Measurements from ENCODE around the gene GNPTG.

GNPTG gene

GRCh38 chr16:1398351-1398750 lies 46.6 kb downstream of the GNPTG start:
- H3K27ac ChIP-seq (ENCODE audit: poor library complexity, severe bottlenecking): no peak overlapping the region
- TF ChIP-seq, protein P1, sequence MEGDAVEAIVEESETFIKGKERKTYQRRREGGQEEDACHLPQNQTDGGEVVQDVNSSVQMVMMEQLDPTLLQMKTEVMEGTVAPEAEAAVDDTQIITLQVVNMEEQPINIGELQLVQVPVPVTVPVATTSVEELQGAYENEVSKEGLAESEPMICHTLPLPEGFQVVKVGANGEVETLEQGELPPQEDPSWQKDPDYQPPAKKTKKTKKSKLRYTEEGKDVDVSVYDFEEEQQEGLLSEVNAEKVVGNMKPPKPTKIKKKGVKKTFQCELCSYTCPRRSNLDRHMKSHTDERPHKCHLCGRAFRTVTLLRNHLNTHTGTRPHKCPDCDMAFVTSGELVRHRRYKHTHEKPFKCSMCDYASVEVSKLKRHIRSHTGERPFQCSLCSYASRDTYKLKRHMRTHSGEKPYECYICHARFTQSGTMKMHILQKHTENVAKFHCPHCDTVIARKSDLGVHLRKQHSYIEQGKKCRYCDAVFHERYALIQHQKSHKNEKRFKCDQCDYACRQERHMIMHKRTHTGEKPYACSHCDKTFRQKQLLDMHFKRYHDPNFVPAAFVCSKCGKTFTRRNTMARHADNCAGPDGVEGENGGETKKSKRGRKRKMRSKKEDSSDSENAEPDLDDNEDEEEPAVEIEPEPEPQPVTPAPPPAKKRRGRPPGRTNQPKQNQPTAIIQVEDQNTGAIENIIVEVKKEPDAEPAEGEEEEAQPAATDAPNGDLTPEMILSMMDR (IDR thresholded peaks at IDR 0.05; ENCODE audit: poor library complexity, severe bottlenecking): no peak
- H3K4me3 ChIP-seq (ENCODE audit: severe bottlenecking): no peak overlapping the region
- H3K27me3 ChIP-seq (ENCODE audit: insufficient read depth, poor library complexity, severe bottlenecking): no peaks in the 10 kb centered on the region
- H3K9me3 ChIP-seq (ENCODE audit: severe bottlenecking): no peaks in the 10 kb centered on the region
- DNase-seq (ENCODE audit: low spot score) (no peak), ATAC-seq (ENCODE audit: low read depth) (no peak)
- no peaks in the 10 kb centered on the region for H3K36me3 ChIP-seq (ENCODE audit: low read depth)
- no peaks in the 10 kb centered on the region for H3K4me1 ChIP-seq (ENCODE audit: insufficient read depth, poor library complexity, severe bottlenecking)

- no peaks in the 10 kb centered on the region for H3K27me3 ChIP-seq (ENCODE audit: insufficient read depth, poor library complexity, severe bottlenecking)
- DNase-seq (ENCODE audit: low spot score): peak; percentile 63
- TF ChIP-seq, protein P1 (IDR thresholded peaks at IDR 0.05; ENCODE audit: poor library complexity, severe bottlenecking): no peak
- H3K36me3 ChIP-seq (ENCODE audit: low read depth): no peaks in the 10 kb centered on the region
- no peak overlapping the region for H3K27ac ChIP-seq (ENCODE audit: poor library complexity, severe bottlenecking)
- no peak for ATAC-seq (ENCODE audit: low read depth)
- H3K4me3 ChIP-seq (ENCODE audit: severe bottlenecking): no peak overlapping the region
- no peaks in the 10 kb centered on the region for H3K9me3 ChIP-seq (ENCODE audit: severe bottlenecking)
- H3K4me1 ChIP-seq (ENCODE audit: insufficient read depth, poor library complexity, severe bottlenecking): no peaks in the 10 kb centered on the region
Observed at GRCh38 chr16:1398826-1399581, 47.3 kb downstream of the GNPTG start.

GRCh38 chr16:1401061-1401757 lies 49.5 kb downstream of the GNPTG start:
- ATAC-seq (ENCODE audit: low read depth) (no peak), DNase-seq (ENCODE audit: low spot score) (no peak)
- no peaks in the 10 kb centered on the region for H3K36me3 ChIP-seq (ENCODE audit: low read depth)
- H3K9me3 ChIP-seq (ENCODE audit: severe bottlenecking): no peaks in the 10 kb centered on the region
- no peaks in the 10 kb centered on the region for H3K4me1 ChIP-seq (ENCODE audit: insufficient read depth, poor library complexity, severe bottlenecking)
- no peak overlapping the region for H3K4me3 ChIP-seq (ENCODE audit: severe bottlenecking)
- TF ChIP-seq, protein P1 (IDR thresholded peaks at IDR 0.05; ENCODE audit: poor library complexity, severe bottlenecking): no peak
- H3K27ac ChIP-seq (ENCODE audit: poor library complexity, severe bottlenecking): no peak overlapping the region
- no peaks in the 10 kb centered on the region for H3K27me3 ChIP-seq (ENCODE audit: insufficient read depth, poor library complexity, severe bottlenecking)

DNA sequence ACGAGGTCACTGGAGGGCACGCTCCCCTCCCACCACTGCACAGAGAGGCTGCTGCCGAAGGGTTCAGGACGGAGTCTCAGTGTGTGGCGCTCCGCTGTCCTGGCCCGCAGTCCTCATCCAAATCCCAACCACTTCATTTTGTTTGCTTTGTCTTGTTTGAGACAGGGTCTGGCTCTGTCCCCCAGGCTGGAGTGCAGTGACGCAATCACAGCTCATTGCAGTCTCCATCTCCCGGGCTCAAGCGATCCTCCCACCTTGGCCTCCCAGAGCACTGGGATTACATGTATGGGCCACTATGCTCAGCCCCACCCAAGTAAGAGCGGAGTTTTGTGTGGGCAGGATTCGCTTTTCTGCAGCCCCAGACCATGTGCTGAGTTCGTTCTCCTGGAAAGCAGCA lies 50.0 kb downstream of the GNPTG start:
- TF ChIP-seq, protein P1 (IDR thresholded peaks at IDR 0.05; ENCODE audit: poor library complexity, severe bottlenecking): no peak
- Histone ChIP-seq H3K4me3 (ENCODE audit: severe bottlenecking) (no peak overlapping the region), H3K27me3 (ENCODE audit: insufficient read depth, poor library complexity, severe bottlenecking) (no peaks in the 10 kb centered on the region), H3K27ac (ENCODE audit: poor library complexity, severe bottlenecking) (no peak overlapping the region), H3K9me3 (ENCODE audit: severe bottlenecking) (no peaks in the 10 kb centered on the region), H3K36me3 (ENCODE audit: low read depth) (no peaks in the 10 kb centered on the region), H3K4me1 (ENCODE audit: insufficient read depth, poor library complexity, severe bottlenecking) (no peaks in the 10 kb centered on the region)
- ATAC-seq (ENCODE audit: low read depth) (no peak), DNase-seq (ENCODE audit: low spot score) (no peak)

DNA sequence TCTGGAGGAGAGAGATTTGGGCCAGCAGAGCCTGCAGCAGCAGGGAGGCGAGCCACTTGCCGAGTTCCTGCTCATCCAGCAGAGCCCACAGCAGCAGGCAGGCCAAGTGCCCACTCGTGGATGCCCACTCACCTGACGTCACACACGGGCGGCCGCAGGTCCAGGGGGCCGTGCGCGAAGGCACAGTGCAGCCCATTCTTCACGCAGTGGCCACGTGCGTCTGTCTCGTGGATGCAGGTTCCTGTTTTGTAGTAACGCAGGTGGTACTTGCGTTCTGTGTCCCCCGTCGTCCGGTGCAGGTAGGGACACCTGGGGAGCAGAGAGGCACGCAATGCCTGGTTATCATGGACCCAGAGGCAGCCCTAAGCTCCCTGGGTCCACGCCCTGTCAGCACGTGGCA lies 51.3 kb downstream of the GNPTG start:
- ATAC-seq (ENCODE audit: low read depth) (no peak), DNase-seq (ENCODE audit: low spot score) (peak; percentile 59)
- Histone ChIP-seq H3K4me3 (ENCODE audit: severe bottlenecking) (no peak overlapping the region), H3K4me1 (ENCODE audit: insufficient read depth, poor library complexity, severe bottlenecking) (no peaks in the 10 kb centered on the region), H3K27ac (ENCODE audit: poor library complexity, severe bottlenecking) (no peak overlapping the region), H3K36me3 (ENCODE audit: low read depth) (no peaks in the 10 kb centered on the region), H3K9me3 (ENCODE audit: severe bottlenecking) (no peaks in the 10 kb centered on the region), H3K27me3 (ENCODE audit: insufficient read depth, poor library complexity, severe bottlenecking) (no peaks in the 10 kb centered on the region)
- TF ChIP-seq, protein P1 (IDR thresholded peaks at IDR 0.05; ENCODE audit: poor library complexity, severe bottlenecking): no peak

Data from RWPE2 (cell line).